Lower leg skin (tissue), 4 donors: ENCODE data around the gene SEMA3C. TPM values are rescaled to one million over a fixed set of nuclear protein-coding genes. Genes with fewer than 3 reads are reported as not detected.

Source experiments
- DNase-seq, 2 donors: peaks; one replicate each; pipeline ENCODE4 v3.0.0-alpha.2; 2019; ENCODE audit warnings: low spot score in 2 of 2
- H3K4me3 ChIP-seq: fragments of 200-600 bp; sonication (generic); 2 replicates; pipeline ENCODE4 v1.5.1; 2017; ENCODE audit warnings: mild to moderate bottlenecking, low read depth; ENCODE audit not compliant: poor library complexity, severe bottlenecking
- POLR2A ChIP-seq, 2 donors: fragments of 450-650 bp; IDR thresholded peaks; one replicate each; pipeline ENCODE4 v1.6.1; 2016 to 2017; ENCODE audit warnings: antibody characterized with exemption in 2 of 2, mild to moderate bottlenecking in 1 of 2, moderate library complexity in 1 of 2
- WGBS, 2 donors: methylation state at CpG; one replicate each; pipeline ENCODE4 v1.1.5; 2018; 5-methylcytosine and 5-hydroxymethylcytosine counted together
- intact Hi-C: fragments of 100-400 bp; cut with DNase I; formaldehyde crosslinking; loops from one replicate; pipeline ENCODE4 v1.15.0; 2023; ENCODE audit warnings: low total_unique reads
- total RNA-seq, 4 donors: library from RNA; depleted of rRNA; stranded (reverse); fragments of >200 nt; gene quantifications; one replicate each; pipeline ENCODE4 v1.1.0, GENCODE V29; 2016
- TF ChIP-seq, protein P1 (sequence below), 3 donors: fragments of 450-650 bp; IDR thresholded peaks; one replicate each; pipeline ENCODE4 v1.5.1; 2016; ENCODE audit warnings: antibody characterized with exemption in 3 of 3, mild to moderate bottlenecking in 3 of 3, moderate library complexity in 2 of 3

SEMA3C gene
- total RNA-seq, 4 donors from 2014 or later: 53.0 to 96.6 (median 70.7) TPM

DNA sequence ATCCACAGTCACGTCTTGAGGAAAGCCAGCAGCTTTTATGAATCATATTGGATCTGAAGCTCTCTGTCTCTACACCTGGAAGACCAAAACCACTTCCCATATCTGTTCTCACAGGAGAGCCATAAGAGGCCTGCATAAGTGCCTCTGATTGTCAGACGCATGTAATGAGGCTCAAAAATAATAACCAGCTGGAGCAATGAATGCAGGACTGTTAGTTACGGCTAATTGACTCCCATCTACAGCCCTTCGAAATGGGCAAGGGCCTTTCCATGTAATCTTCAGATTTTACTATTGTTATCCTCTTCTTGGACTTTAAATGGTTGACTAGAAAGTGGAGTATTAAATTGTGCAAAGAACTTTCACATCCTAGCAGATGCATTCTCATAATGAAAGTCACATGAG is 4.4 kb upstream of the SEMA3C start:
- TF ChIP-seq POLR2A (IDR thresholded peaks at IDR 0.05): no peak
- TF ChIP-seq, protein P1, sequence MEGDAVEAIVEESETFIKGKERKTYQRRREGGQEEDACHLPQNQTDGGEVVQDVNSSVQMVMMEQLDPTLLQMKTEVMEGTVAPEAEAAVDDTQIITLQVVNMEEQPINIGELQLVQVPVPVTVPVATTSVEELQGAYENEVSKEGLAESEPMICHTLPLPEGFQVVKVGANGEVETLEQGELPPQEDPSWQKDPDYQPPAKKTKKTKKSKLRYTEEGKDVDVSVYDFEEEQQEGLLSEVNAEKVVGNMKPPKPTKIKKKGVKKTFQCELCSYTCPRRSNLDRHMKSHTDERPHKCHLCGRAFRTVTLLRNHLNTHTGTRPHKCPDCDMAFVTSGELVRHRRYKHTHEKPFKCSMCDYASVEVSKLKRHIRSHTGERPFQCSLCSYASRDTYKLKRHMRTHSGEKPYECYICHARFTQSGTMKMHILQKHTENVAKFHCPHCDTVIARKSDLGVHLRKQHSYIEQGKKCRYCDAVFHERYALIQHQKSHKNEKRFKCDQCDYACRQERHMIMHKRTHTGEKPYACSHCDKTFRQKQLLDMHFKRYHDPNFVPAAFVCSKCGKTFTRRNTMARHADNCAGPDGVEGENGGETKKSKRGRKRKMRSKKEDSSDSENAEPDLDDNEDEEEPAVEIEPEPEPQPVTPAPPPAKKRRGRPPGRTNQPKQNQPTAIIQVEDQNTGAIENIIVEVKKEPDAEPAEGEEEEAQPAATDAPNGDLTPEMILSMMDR (IDR thresholded peaks at IDR 0.05): no peak
- DNase-seq: no peak
- intact Hi-C loops: no loop called here
- 83 to 84% methylated on average over 4 of the region's 4 CpGs for WGBS, 2 donors
- no peak overlapping the region for H3K4me3 ChIP-seq

DNA sequence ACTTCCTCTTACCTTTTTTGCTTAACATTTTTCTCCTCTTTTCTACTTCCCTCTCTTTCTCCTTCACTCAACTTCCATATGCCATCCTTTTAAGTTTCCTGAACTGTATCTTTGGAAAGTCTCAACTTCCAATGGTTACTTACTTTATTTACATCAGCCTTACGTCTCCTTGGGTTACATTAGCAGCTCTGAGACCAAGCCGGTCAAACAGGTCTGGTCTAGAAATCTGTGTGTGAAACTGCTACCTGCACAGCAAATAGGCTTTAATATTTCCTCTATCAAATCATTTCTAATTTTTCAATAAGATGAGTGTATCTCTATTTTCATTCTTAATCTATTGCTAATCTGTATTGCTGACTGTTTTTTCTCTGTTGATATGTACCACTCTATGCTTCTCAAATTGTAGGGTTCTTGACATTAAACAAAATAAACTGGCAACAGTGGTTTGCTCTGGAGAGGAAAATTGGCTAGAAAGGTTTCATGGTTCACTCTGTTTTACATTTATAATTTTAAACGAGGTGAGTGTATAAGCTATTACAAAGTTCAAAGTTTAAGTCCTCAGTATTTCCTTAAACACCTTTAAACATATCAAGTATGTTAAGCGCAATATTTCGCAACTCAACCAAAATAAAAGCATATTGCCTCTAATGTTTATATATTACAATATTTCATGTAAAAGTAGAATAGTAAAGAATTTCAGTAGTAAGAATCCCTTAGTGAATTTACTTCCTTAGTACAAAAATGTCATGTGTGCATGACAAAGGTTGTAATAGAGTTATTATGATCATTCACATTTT is 3.6 kb upstream of the SEMA3C start:
- DNase-seq: no peak
- 67 to 69% methylated on average over 5 of the region's 5 CpGs for WGBS, 2 donors
- intact Hi-C loops: no loop called here
- no peak overlapping the region for H3K4me3 ChIP-seq
- TF ChIP-seq, protein P1 (IDR thresholded peaks at IDR 0.05): no peak
- TF ChIP-seq POLR2A (IDR thresholded peaks at IDR 0.05): no peak

DNA sequence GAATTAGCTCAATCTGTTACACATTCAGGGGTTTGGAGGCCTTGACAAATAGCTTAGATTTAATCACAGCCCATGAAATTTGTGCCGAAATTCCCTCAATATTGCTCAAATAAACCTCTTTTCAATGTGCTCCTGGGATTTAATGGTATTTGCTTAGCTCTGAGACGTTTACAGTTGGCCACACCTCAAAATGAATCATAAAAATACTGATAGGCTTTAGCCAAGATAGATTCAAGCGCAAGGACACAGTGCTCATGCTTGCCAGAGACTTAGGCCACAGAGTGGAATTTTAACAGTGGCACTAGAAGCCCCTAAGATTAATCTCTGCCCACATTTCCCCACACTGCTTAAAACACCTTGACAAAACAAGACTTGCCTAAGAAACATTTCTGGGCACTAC is 2.3 kb upstream of the SEMA3C start:
- no peak for TF ChIP-seq POLR2A (IDR thresholded peaks at IDR 0.05)
- TF ChIP-seq, protein P1 (IDR thresholded peaks at IDR 0.05): no peak
- WGBS, 2 donors: 32 to 43% methylated on average over 3 of the region's 3 CpGs
- no peak overlapping the region for H3K4me3 ChIP-seq
- DNase-seq: no peak
- intact Hi-C loops: no loop called here

DNA sequence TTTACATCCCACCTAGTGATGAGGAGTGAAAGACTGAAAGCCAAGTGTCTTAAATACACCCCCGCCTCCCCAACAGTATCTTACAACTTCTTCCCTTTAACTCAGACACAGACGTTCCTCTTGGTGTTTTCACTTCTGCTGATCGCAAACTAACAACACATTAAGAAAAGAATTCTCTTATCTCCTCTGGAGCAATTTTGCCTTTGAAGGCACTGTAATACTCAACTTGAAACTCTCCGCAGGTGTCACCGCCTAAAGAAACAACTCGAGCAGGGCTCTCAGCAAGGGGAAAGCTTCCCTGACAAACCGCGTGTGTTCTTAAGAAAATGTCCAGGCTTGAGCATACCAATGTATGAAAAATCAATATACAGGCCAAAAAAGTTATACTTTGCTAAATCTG is 452 bp downstream of the SEMA3C start:
- peak overlapping the region; percentile 22 for H3K4me3 ChIP-seq
- TF ChIP-seq, protein P1 (IDR thresholded peaks at IDR 0.05): no peak
- TF ChIP-seq POLR2A (IDR thresholded peaks at IDR 0.05): no peak
- intact Hi-C loops: no loop called here
- 3 to 4% methylated on average over 8 of the region's 8 CpGs for WGBS, 2 donors
- no peak for DNase-seq

DNA sequence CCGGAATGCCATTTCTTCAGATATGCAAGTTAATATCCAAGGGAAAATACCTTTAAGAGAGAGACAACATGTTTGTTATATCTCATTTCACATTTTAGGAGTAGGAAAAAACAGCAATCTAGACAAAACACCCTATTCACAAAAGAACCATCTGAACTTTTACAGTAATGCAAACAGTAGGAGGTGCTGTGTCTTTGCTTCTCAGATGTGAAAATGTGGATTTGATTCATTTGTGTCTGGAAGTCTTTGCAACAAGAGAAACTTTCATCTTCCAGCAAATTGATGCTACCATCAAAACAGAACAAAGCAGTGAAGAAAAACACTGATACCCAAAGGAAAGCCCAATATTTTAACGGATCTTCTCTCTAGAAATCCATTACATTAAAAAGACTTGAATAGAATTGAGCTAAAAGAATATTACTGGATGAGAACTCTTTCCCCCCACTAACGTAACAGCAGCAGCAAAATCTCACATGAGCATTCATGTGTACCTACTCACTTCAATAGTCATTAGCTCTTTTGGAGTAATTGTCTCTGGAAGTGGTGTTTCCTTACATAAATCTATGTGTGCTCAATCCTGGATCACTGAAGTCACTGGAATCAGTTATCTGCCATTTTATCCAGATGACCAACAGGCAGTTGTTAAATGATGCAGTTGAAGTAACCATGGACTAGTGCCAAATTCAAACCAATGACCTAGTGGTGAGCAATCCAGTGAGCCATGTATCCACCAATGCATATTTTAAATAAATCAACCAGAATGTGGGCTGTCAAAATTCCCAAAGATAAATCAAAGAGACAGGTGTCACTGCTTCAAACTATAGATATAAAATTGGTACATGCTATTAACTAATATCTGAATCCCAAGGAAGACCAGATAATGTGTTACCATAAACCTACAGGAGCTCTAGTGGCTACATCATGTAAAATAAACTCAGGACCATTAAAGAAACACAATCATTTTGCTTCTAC is 1.8 kb downstream of the SEMA3C start:
- TF ChIP-seq, protein P1 (IDR thresholded peaks at IDR 0.05): no peak
- WGBS, 2 donors: 57 to 66% methylated on average over 3 of the region's 3 CpGs
- H3K4me3 ChIP-seq: no peak overlapping the region
- no peak for DNase-seq
- intact Hi-C loops: no loop called here
